ENCODE measurements around the gene EFNA2.

DNA sequence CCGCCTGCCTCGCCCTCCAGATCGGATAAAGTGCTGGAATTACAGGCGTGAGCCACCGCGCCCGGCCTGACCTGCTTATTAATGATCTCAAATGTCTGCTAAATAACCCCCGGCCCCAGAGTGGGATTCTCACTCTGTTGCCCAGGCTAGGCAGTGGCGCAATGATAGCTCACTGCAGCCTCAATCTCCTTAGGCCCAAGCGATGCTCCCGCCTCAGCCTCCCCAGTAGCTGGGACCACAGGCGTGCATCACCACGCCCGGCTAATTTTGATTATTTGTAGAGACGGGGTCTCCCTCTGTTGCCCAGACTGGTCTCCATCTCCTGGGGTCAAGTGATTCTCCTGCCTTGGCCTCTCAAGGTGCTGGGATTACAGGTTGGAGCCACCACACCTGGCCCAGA lies 44.7 kb upstream of the EFNA2 start:
- no peak for TF ChIP-seq POLR2A (IDR thresholded peaks at IDR 0.05)
- no peak for TF ChIP-seq CTCF (IDR thresholded peaks at IDR 0.05)
